ENCODE results near the gene TFF1. TPM values are rescaled to one million over a fixed set of nuclear protein-coding genes. Genes with fewer than 3 reads are reported as not detected.

Gene TFF1
- total RNA-seq, 1 experiment from 2014 or later = 111 TPM

- Histone ChIP-seq H3K27me3 (ENCODE audit: low read length) (no peaks in the 10 kb centered on the region), H3K9me2 (replicated peaks; ENCODE audit: low read length) (no peaks in the 10 kb centered on the region), H3F3A (ENCODE audit: low read length, unreplicated experiment) (no peaks in the 10 kb centered on the region), H3K4me2 (ENCODE audit: low read length) (0 out of 2 replicates have a peak overlapping the region, but pooled peaks have one; percentile 17), H3K9ac (ENCODE audit: low read length) (peak overlapping the region; percentile 87), H3K9me3 (ENCODE audit: low read length) (no peaks in the 10 kb centered on the region), H3K79me2 (ENCODE audit: low read length) (no peaks in the 10 kb centered on the region), H3K36me3 (ENCODE audit: low read depth, low read length) (no peaks in the 10 kb centered on the region), H2AFZ (ENCODE audit: low read length) (no peak overlapping the region), H4K20me1 (ENCODE audit: low read length) (no peaks in the 10 kb centered on the region), H3K4me3 (ENCODE audit: low read length) (no peak overlapping the region), H3K4me1 (ENCODE audit: insufficient read depth, low read length) (peaks cover 56% of the 10 kb centered on the region), H3K27ac (ENCODE audit: low read length) (peak overlapping the region; percentile 97)
- ChIA-PET CTCF (no interaction called here), POLR2A (ENCODE audit: unreplicated experiment) (no interaction called here)
- no peak for ATAC-seq
- no peak for DNase-seq
- BruUV-seq (replicated peaks) = no TSS peak
- intact Hi-C loops (cut with micrococcal nuclease) = no loop called here
- TF ChIP-seq EZH2 (IDR thresholded peaks at IDR 0.05; ENCODE audit: low read length, unreplicated experiment) (no peak), EZH2phosphoT487 (IDR thresholded peaks at IDR 0.05; ENCODE audit: borderline replicate concordance, low read length) (no peak)
- TF ChIP-seq, protein P1, sequence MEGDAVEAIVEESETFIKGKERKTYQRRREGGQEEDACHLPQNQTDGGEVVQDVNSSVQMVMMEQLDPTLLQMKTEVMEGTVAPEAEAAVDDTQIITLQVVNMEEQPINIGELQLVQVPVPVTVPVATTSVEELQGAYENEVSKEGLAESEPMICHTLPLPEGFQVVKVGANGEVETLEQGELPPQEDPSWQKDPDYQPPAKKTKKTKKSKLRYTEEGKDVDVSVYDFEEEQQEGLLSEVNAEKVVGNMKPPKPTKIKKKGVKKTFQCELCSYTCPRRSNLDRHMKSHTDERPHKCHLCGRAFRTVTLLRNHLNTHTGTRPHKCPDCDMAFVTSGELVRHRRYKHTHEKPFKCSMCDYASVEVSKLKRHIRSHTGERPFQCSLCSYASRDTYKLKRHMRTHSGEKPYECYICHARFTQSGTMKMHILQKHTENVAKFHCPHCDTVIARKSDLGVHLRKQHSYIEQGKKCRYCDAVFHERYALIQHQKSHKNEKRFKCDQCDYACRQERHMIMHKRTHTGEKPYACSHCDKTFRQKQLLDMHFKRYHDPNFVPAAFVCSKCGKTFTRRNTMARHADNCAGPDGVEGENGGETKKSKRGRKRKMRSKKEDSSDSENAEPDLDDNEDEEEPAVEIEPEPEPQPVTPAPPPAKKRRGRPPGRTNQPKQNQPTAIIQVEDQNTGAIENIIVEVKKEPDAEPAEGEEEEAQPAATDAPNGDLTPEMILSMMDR (conservative IDR thresholded peaks at IDR 0.05; ENCODE audit: low read depth, low read length) = no peak
These were observed 1.9 kb downstream of the TFF1 start for GRCh38 chr21:42364304-42364865.

DNA sequence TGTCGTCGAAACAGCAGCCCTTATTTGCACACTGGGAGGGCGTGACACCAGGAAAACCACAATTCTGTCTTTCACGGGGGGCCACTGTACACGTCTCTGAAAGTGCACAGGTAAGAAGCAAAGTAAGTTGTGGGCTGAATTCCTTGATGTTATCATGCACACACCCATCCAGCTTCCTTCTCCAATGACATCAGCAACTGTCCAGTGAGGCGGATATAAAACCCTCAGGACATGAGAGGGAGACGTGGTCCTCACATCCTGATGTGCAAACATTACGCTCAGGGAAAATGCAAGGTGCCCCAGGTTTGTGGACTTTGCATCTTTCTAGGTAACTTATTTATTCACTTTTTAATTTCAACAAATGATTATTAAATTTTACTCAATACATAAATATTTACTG lies 3.0 kb downstream of the TFF1 start:
- Histone ChIP-seq H4K20me1 (ENCODE audit: low read length) (no peaks in the 10 kb centered on the region), H3K36me3 (ENCODE audit: low read depth, low read length) (no peaks in the 10 kb centered on the region), H3K27me3 (ENCODE audit: low read length) (no peaks in the 10 kb centered on the region), H3F3A (ENCODE audit: low read length, unreplicated experiment) (no peaks in the 10 kb centered on the region), H3K4me2 (ENCODE audit: low read length) (peak overlapping the region; percentile 54), H2AFZ (ENCODE audit: low read length) (no peak overlapping the region), H3K9me2 (replicated peaks; ENCODE audit: low read length) (no peaks in the 10 kb centered on the region), H3K79me2 (ENCODE audit: low read length) (no peaks in the 10 kb centered on the region), H3K4me3 (ENCODE audit: low read length) (no peak overlapping the region), H3K4me1 (ENCODE audit: insufficient read depth, low read length) (peaks cover 56% of the 10 kb centered on the region), H3K9me3 (ENCODE audit: low read length) (no peaks in the 10 kb centered on the region), H3K9ac (ENCODE audit: low read length) (peak overlapping the region; percentile 88), H3K27ac (ENCODE audit: low read length) (peak overlapping the region; percentile 97)
- ChIA-PET POLR2A (ENCODE audit: unreplicated experiment) (interaction anchor here (0.5 kb wide), 1 partner anchor 12 kb away, joined by 4 read pairs; the partner anchor contains the start of gene TFF2), CTCF (interaction anchor here (0.6 to 1.2 kb wide), 2 partner anchors 25 to 250 kb away, joined by 3 to 13 read pairs; no protein-coding TSS in a partner anchor)
- no TSS peak for BruUV-seq (replicated peaks)
- TF ChIP-seq EZH2 (IDR thresholded peaks at IDR 0.05; ENCODE audit: low read length, unreplicated experiment) (no peak), EZH2phosphoT487 (IDR thresholded peaks at IDR 0.05; ENCODE audit: borderline replicate concordance, low read length) (no peak)
- TF ChIP-seq, protein P1 (conservative IDR thresholded peaks at IDR 0.05; ENCODE audit: low read depth, low read length) = no peak
- peak; percentile 80 for DNase-seq
- ATAC-seq = peak; percentile 14
- intact Hi-C loops (cut with micrococcal nuclease) = no loop called here

DNA sequence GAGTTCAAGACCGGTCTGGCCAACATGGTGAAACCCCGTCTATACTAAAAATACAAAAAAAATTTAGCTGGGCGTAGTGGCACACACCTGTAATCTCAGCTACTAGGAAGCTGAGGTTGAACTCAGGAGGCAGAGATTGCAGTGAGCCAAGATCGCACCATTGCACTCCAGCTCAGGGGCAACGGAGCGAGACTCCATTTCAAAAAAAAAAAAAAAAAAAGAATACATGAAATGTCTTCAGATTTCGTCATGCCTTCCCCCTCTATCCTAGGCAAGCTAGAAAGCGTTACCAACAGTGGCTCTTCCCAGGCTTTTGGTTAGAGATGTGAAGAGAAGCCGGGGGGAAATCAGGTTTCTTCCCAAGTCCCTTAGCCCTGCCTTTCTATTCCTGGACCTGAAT lies 3.6 kb downstream of the TFF1 start:
- Histone ChIP-seq H3K36me3 (ENCODE audit: low read depth, low read length) (no peaks in the 10 kb centered on the region), H3K4me3 (ENCODE audit: low read length) (no peak overlapping the region), H3K9me2 (replicated peaks; ENCODE audit: low read length) (no peaks in the 10 kb centered on the region), H3K9me3 (ENCODE audit: low read length) (no peaks in the 10 kb centered on the region), H3K27me3 (ENCODE audit: low read length) (no peaks in the 10 kb centered on the region), H4K20me1 (ENCODE audit: low read length) (no peaks in the 10 kb centered on the region), H2AFZ (ENCODE audit: low read length) (no peak overlapping the region), H3K4me2 (ENCODE audit: low read length) (peak overlapping the region; percentile 54), H3F3A (ENCODE audit: low read length, unreplicated experiment) (no peaks in the 10 kb centered on the region), H3K27ac (ENCODE audit: low read length) (peak overlapping the region; percentile 97), H3K9ac (ENCODE audit: low read length) (peak overlapping the region; percentile 88), H3K4me1 (ENCODE audit: insufficient read depth, low read length) (peaks cover 53% of the 10 kb centered on the region), H3K79me2 (ENCODE audit: low read length) (no peaks in the 10 kb centered on the region)
- TF ChIP-seq EZH2phosphoT487 (IDR thresholded peaks at IDR 0.05; ENCODE audit: borderline replicate concordance, low read length) (no peak), EZH2 (IDR thresholded peaks at IDR 0.05; ENCODE audit: low read length, unreplicated experiment) (no peak)
- TF ChIP-seq, protein P1 (conservative IDR thresholded peaks at IDR 0.05; ENCODE audit: low read depth, low read length) = no peak
- intact Hi-C loops (cut with micrococcal nuclease) = no loop called here
- DNase-seq (no peak), ATAC-seq (no peak)
- POLR2A ChIA-PET (ENCODE audit: unreplicated experiment) = interaction anchor here (0.5 to 0.6 kb wide), 2 partner anchors 12 to 38 kb away, joined by 4 to 7 read pairs; partner anchors contain the start of gene TFF2
- no TSS peak for BruUV-seq (replicated peaks)
- CTCF ChIA-PET = interaction anchor here (0.6 to 1.2 kb wide), 2 partner anchors 24 to 249 kb away, joined by 3 to 13 read pairs; no protein-coding TSS in a partner anchor

Data from PC-3 (cell line).